Right lobe of liver (tissue), 4 donors: ENCODE results near the gene TCFL5.

Experiments used
- CTCF ChIP-seq, 4 donors: fragments of 200-600 bp in 3 of 4; fragments of 450-650 bp in 1 of 4; IDR thresholded peaks; one replicate each; pipeline versions ENCODE4 v1.5.1 to v1.8.0; 2016 to 2022; ENCODE audit warnings: antibody characterized with exemption in 4 of 4, mild to moderate bottlenecking in 2 of 4
- POLR2A ChIP-seq: fragments of 450-650 bp; IDR thresholded peaks from one replicate; pipeline ENCODE4 v1.6.1; 2017; ENCODE audit warnings: antibody characterized with exemption, mild to moderate bottlenecking
- donor health status: DM: no; HTN: no; CAD: no.
- donor health status: DM: no; HTN: no; CAD: no.
- donor health status: DM: no; HTN: yes; CAD: no.

GRCh38 chr20:62840244-62841197 is 21.1 kb downstream of the TCFL5 start:
- TF ChIP-seq CTCF (IDR thresholded peaks at IDR 0.05), result no peak
- no peak for TF ChIP-seq POLR2A
